HTR-8/SVneo (cell line): ENCODE data around the gene TRIAP1.

ENCODE experiments used
- DNase-seq: peaks from one replicate; pipeline ENCODE4 v3.0.0; 2011; ENCODE audit warnings: low spot score, mixed read lengths; ENCODE audit not compliant: insufficient read length
- FAIRE-seq: peaks from 2 replicates; lab custom pipeline; 2011; peaks lifted over from hg19 to GRCh38; lab: Jason Lieb, UNC

TRIAP1 gene

GRCh38 chr12:120437735-120438494 lies 8.3 kb downstream of the TRIAP1 start, which contains the start of gene COX6A1:
COX6A1 (plus strand) TSS chr12:120438113; CDS start chr12:120438127, 14 bp downstream.
- peak; percentile 99 for DNase-seq
- peak; percentile 23 for FAIRE-seq

- FAIRE-seq = no peak
- DNase-seq = no peak
These were observed 13.2 kb downstream of the TRIAP1 start for GRCh38 chr12:120432772-120433525.

DNA sequence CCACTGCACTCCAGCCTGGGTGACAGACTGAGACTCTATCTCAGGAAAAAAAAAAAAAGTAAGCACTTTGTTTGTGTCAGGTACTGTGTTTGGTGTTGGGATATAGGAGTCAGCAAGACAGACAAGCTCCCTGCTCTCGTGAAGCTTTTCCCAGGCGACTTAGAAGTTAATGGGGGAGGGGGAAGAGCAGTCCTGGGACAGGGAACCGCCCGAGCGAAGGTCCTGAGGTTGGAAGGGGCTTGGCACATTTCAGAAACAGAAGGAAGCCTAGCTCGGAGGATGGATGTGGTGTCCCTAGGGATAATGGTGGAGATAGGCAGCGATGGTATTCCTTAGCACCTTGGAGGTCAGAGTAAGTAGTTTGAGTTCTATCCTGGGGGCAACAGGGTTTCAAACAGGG lies 16.8 kb downstream of the TRIAP1 start:
- FAIRE-seq = no peak
- no peak for DNase-seq

DNA sequence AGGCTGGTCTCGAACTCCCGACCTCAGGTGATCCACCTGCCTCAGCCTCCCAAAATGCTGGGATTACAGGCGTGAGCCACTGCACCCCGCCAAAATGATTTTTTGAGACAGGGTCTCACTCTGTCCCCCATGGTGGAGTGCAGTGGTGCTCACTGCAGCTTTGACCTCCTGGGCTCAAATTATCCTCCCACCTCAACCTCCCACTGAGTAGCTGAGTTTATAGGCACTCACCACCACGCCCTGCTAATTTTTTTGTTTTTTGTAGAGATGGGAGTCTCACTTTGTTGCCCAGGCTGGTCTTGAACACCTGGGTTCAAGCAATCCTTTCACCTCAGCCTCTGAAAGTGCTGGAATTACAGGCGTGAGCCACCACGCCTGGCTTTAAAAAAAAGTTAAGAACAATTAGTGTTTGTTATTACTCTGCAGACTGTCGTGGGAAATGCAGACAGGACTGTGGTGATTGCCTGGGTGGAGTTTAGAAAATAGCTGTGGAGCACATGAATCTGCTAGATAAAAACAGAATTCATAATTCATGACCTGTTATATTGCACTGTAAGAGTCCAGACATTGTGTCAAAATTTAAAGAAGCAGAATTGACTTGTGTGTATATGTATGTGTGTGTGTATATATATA lies 17.5 kb downstream of the TRIAP1 start:
- no peak for FAIRE-seq
- DNase-seq = no peak

GRCh38 chr12:120425797-120426196 lies 20.4 kb downstream of the TRIAP1 start:
- DNase-seq (no peak), FAIRE-seq (no peak)

DNA sequence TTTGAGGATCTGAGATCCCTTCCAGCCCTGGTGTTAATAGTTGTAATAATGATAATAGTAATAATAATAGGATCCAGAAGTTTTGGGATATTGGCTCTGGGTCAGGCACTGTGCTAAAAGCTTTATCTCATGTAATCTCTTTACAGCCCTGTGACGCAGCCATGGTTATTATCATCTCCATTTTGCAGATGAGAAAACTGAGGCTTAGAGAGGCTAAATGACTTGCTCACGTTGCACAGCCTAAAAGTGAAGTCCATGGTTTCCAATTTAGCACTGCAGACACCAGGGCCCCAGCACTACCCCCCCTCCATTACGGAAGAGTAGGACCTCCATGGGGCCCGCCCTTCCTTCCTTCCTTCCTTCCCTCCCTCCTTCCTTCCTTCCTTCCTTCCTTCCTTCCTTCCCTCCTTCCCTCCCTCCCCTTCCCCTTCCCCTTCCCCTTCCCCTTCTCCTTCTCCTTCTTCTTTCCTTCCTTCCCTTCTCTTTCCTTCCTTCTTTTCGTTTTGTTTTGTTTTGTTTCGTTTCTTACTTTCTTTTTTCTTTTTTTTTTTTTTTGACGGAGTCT lies 23.2 kb downstream of the TRIAP1 start:
- no peak for FAIRE-seq

GRCh38 chr12:120421701-120422100 lies 24.5 kb downstream of the TRIAP1 start:
- FAIRE-seq (no peak), DNase-seq (no peak)

More for the DNA sequence above, 23.2 kb downstream of the TRIAP1 start:
- no peak for DNase-seq

GRCh38 chr12:120417917-120418580 lies 28.1 kb downstream of the TRIAP1 start:
- FAIRE-seq = no peak
- no peak for DNase-seq

DNA sequence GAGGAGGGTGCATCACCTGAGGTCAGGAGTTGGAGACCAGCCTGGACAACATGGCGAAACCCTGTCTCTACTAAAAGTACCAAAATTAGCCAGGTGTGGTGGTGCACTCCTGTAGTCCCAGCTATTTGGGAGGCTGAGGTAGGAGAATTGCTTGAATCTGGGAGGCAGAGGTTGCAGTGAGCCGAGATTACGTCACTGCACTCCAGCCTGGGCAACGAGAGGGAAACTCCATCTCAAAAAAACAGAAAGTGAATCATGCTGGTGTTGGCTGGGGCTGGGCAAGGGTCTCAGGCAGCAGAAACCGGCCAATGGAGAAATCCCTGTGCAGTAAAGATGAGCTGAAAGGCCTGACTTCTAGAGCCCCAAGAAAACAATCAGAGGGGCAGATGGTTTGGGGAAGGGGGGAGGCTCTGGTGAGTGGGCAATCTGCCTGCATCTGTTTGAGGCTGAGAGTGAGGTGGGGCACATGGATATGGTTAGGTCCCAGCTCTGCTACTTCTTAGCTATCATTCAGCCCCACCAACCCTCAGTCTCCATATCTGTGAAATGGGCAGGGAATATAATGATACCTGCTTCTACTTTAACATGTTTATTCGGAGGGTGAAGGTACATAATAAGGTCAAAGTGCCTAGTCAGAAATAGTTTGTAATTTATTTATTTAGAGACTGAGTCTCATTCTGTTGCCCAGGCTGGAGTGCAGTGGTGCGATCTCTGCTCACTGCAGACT lies 29.5 kb downstream of the TRIAP1 start:
- FAIRE-seq (no peak), DNase-seq (no peak)

DNA sequence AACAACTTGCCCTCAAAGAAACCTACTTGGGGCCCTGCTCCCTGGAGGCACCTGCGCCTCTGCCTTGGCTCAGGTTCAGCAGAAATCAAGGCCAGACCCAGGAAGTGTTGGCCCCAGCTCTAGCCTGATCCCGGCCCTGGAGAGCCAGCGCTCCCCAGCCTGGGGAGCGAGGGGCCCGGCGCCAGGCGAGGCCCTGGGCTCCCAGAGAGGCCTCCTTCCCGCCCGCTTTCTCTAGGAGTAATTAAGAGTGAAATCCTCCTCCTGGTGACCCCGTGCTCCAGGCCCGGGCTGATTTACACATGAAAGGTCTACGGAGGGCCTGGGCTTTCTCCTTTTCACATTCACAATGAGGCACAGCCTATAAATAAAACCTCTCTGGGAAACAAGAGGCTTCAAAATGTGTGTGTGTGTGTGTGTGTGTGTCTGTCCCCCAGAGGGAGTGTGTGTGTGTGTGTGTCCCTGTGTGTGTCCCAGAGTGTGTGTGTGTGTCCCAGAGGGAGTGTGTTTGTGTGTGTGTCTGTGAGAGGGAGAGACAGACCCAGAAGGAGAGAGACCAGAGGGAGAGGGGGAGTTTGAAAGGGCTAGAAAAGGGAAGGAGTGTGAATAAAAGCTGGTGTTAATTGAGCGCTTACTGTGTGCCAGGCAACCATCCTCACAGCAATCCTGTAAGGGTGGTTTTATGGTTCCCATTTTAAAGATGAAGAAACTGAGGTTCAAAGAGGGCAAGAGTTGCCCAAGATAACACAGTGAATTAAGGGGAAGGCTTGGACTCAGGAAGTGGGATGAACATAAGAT lies 32.1 kb downstream of the TRIAP1 start:
- no peak for DNase-seq
- no peak for FAIRE-seq

DNA sequence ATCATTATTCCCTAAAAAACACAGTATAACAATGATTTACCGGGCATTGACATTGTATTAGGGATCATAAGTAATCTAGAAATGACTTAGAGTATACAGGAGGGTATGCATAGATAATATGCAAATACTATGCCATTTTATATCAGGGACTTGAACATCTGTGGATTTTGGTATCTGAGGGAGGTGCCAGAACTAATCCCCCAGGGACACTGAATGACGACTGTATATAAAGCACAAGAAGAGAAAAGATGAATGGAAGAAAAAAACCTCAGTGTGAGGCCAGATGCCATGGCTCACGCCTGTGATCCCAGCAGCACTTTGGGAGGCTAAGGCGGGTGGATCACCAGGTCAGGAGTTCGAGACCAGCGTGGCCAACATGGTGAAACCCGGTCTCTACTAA lies 33.8 kb downstream of the TRIAP1 start:
- no peak for DNase-seq
- FAIRE-seq = no peak

DNA sequence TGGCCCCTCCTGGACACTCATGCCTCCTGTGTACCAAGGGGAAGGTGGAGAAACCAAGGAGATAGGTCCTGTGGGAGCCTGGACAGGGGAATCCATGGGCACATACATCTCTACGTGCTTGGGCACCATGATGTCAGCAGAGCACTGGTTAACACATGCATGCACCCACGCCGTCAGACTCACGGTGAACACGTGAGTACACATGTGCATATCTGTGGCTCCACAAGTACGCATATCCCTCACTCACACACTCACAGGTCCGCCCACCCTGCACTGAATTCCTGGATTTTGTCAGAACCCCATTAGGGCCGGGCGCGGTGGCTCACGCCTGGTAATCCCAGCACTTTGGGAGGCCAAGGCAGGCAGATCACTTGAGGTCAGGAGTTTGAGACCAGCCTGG lies 37.4 kb downstream of the TRIAP1 start:
- FAIRE-seq = no peak
- DNase-seq = no peak

- no peak for FAIRE-seq
- DNase-seq = no peak
These were observed 39.6 kb downstream of the TRIAP1 start for GRCh38 chr12:120406553-120406952.

GRCh38 chr12:120406069-120406468 lies 40.1 kb downstream of the TRIAP1 start:
- no peak for DNase-seq
- FAIRE-seq = no peak

- DNase-seq (no peak), FAIRE-seq (no peak)
These were observed 41.9 kb downstream of the TRIAP1 start for GRCh38 chr12:120404271-120404670.

DNA sequence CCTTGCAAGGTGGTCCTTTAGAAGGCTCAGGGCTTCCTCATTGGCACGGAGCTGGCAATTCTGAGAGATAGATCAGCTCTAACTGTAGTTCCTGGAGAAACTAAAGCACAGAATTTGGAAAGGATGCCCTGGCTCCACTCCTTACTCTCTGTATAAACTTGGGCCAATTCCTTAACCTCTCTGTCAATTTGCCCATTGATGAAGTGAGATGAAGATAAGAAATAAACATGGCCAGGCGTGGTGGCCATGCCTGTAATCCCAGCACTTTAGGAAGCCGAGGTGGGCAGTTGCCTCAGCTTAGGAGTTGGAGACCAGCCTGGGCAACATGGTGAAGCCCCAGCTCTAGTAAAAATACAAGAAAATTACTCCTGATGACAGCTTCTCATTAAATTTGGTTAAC lies 42.3 kb downstream of the TRIAP1 start:
- FAIRE-seq (no peak), DNase-seq (no peak)

GRCh38 chr12:120402217-120402616 lies 44.0 kb downstream of the TRIAP1 start:
- no peak for FAIRE-seq
- DNase-seq = no peak

DNA sequence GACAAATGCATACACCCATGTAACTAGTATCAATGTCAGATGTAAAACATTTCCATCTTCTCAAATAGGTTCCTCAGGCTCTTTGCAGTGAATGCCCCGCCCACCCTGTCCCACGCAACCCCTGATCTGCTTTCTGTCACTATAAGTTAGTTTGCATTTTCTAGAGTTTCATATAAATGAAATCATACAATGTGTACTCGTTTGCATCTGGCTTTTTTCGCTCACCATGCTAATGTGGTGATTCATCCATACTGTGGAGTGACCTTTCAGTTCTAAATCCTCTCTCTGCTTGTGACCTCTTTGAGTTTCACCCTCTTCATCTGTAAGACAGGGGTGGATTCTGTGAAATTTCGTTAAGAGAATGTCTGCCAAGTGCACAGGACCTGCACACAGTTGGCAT lies 46.7 kb downstream of the TRIAP1 start:
- DNase-seq (no peak), FAIRE-seq (no peak)
